Hepatocyte (in vitro differentiated cells): Measurements from ENCODE around the gene MANBA. TPM values are rescaled to one million over a fixed set of nuclear protein-coding genes. Genes with fewer than 3 reads are reported as not detected.

Experiments
- DNase-seq: peaks from one replicate; pipeline ENCODE4 v3.0.0-alpha.2; 2016; ENCODE audit warnings: low spot score
- H2AFZ ChIP-seq: fragments of 200-600 bp; sonication (generic); 2 replicates; pipeline ENCODE4 v1.6.0; 2016; ENCODE audit warnings: antibody characterized with exemption, mild to moderate bottlenecking
- H3K27ac ChIP-seq: fragments of 200-600 bp; sonication (generic); 2 replicates; pipeline ENCODE4 v1.5.1; 2016; ENCODE audit warnings: mild to moderate bottlenecking
- H3K27me3 ChIP-seq: fragments of 200-600 bp; sonication (generic); 2 replicates; pipeline ENCODE4 v1.6.1; 2016
- H3K36me3 ChIP-seq: fragments of 200-600 bp; sonication (generic); replicated peaks from 2 replicates; pipeline ENCODE4 v1.5.1; 2016; ENCODE audit warnings: low read depth; ENCODE audit not compliant: insufficient read depth
- H3K4me1 ChIP-seq: fragments of 200-600 bp; sonication (generic); 2 replicates; pipeline ENCODE4 v1.5.1; 2016; ENCODE audit warnings: mild to moderate bottlenecking, moderate library complexity; ENCODE audit not compliant: insufficient read depth
- H3K4me2 ChIP-seq: fragments of 200-600 bp; sonication (generic); 2 replicates; pipeline ENCODE4 v1.6.0; 2016
- H3K4me3 ChIP-seq: fragments of 200-600 bp; sonication (generic); 2 replicates; pipeline ENCODE4 v1.5.1; 2016; ENCODE audit warnings: mild to moderate bottlenecking
- H3K79me2 ChIP-seq: fragments of 200-600 bp; sonication (generic); 2 replicates; pipeline ENCODE4 v1.6.0; 2017; ENCODE audit warnings: mild to moderate bottlenecking
- H3K9me2 ChIP-seq: fragments of 200-600 bp; sonication (generic); replicated peaks from 2 replicates; pipeline ENCODE4 v1.6.0; 2017; ENCODE audit warnings: mild to moderate bottlenecking; ENCODE audit not compliant: insufficient read depth
- H3K9me3 ChIP-seq: fragments of 200-600 bp; sonication (generic); 2 replicates; pipeline ENCODE4 v1.5.1; 2016; ENCODE audit warnings: low read depth, mild to moderate bottlenecking
- H4K20me1 ChIP-seq: fragments of 200-600 bp; sonication (generic); 2 replicates; pipeline ENCODE4 v1.6.0; 2016; ENCODE audit warnings: mild to moderate bottlenecking; ENCODE audit not compliant: insufficient read depth, poor library complexity, severe bottlenecking
- CTCF ChIP-seq: fragments of 200-600 bp; sonication (generic); IDR thresholded peaks from 2 replicates; pipeline ENCODE4 v1.5.1; 2016; ENCODE audit warnings: antibody characterized with exemption, mild to moderate bottlenecking; ENCODE audit not compliant: poor library complexity
- EZH2 ChIP-seq: fragments of 200-600 bp; sonication (generic); IDR thresholded peaks from 2 replicates; pipeline ENCODE4 v1.6.1; 2016; ENCODE audit warnings: antibody characterized with exemption, mild to moderate bottlenecking, borderline replicate concordance
- EZH2phosphoT487 ChIP-seq: fragments of 200-600 bp; sonication (generic); IDR thresholded peaks from one replicate; pipeline ENCODE4 v1.6.1; 2018; ENCODE audit warnings: antibody characterized with exemption, mild to moderate bottlenecking, low read depth, moderate library complexity; ENCODE audit not compliant: unreplicated experiment, severe bottlenecking
- WGBS: methylation state at CpG from one replicate; pipeline ENCODE4 v1.1.6; 2016; ENCODE audit warnings: low lambda C conversion rate; ENCODE audit errors: missing lambda C conversion rate; 5-methylcytosine and 5-hydroxymethylcytosine counted together
- polyA plus RNA-seq: library from polyadenylated mRNA; unstranded; fragments of >200 nt; fragmentation: Nextera tagmentation; extraction: Ambion mirVana; gene quantifications from 2 replicates; pipeline ENCODE4 v1.2.1, GENCODE V29; 2016
- total RNA-seq: library from RNA; depleted of rRNA; stranded (reverse); fragments of >200 nt; gene quantifications from 2 replicates; pipeline ENCODE4 v1.2.3, GENCODE V29; 2014

MANBA gene
- total and polyA plus RNA-seq, 2 experiments from 2014 or later = 52.0 to 98.1 TPM

- Histone ChIP-seq H3K9me3 (no peaks in the 10 kb centered on the region), H3K4me2 (no peak overlapping the region), H3K79me2 (no peaks in the 10 kb centered on the region), H3K9me2 (no peaks in the 10 kb centered on the region), H3K4me1 (no peaks in the 10 kb centered on the region), H3K27me3 (no peaks in the 10 kb centered on the region), H3K36me3 (no peaks in the 10 kb centered on the region), H3K27ac (peak overlapping the region; percentile 27), H3K4me3 (no peak overlapping the region), H2AFZ (no peak overlapping the region), H4K20me1 (no peaks in the 10 kb centered on the region)
- no peak for DNase-seq
- WGBS = 73% methylated on average over 3 of the region's 3 CpGs
- no peak for TF ChIP-seq EZH2
- TF ChIP-seq EZH2phosphoT487 = no peak
- TF ChIP-seq CTCF = no peak
Observed at GRCh38 chr4:102692474-102692873, 68.3 kb downstream of the MANBA start.

- Histone ChIP-seq H3K9me2 (no peaks in the 10 kb centered on the region), H2AFZ (no peak overlapping the region), H3K4me1 (no peaks in the 10 kb centered on the region), H3K9me3 (no peaks in the 10 kb centered on the region), H4K20me1 (no peaks in the 10 kb centered on the region), H3K27ac (peak overlapping the region; percentile 1), H3K27me3 (no peaks in the 10 kb centered on the region), H3K36me3 (no peaks in the 10 kb centered on the region), H3K4me2 (no peak overlapping the region), H3K4me3 (no peak overlapping the region), H3K79me2 (no peaks in the 10 kb centered on the region)
- WGBS = 92% methylated on average over 7 of the region's 7 CpGs
- TF ChIP-seq CTCF = no peak
- DNase-seq = no peak
Observed at GRCh38 chr4:102687982-102688433, 72.8 kb downstream of the MANBA start.

- no peak for DNase-seq
- no peaks in the 10 kb centered on the region for H3K9me2 ChIP-seq
- no peak overlapping the region for H2AFZ ChIP-seq
- no peaks in the 10 kb centered on the region for H3K9me3 ChIP-seq
- H3K36me3 ChIP-seq = no peaks in the 10 kb centered on the region
- H3K79me2 ChIP-seq = no peaks in the 10 kb centered on the region
- no peaks in the 10 kb centered on the region for H3K4me1 ChIP-seq
- H4K20me1 ChIP-seq = no peaks in the 10 kb centered on the region
- 89% methylated on average over 4 of the region's 4 CpGs for WGBS
- no peaks in the 10 kb centered on the region for H3K27me3 ChIP-seq
- H3K4me3 ChIP-seq = no peak overlapping the region
- TF ChIP-seq EZH2phosphoT487 (no peak), CTCF (no peak), EZH2 (no peak)
- H3K27ac ChIP-seq = peak overlapping the region; percentile 43
- no peak overlapping the region for H3K4me2 ChIP-seq
Observed at GRCh38 chr4:102687373-102687981, 73.3 kb downstream of the MANBA start.

- no peak for TF ChIP-seq CTCF
- TF ChIP-seq EZH2 = no peak
- no peak for TF ChIP-seq EZH2phosphoT487
- Histone ChIP-seq H3K9me3 (no peaks in the 10 kb centered on the region), H3K4me2 (no peak overlapping the region), H3K9me2 (no peaks in the 10 kb centered on the region), H3K27ac (no peak overlapping the region), H3K27me3 (no peaks in the 10 kb centered on the region), H3K4me1 (no peaks in the 10 kb centered on the region), H3K79me2 (no peaks in the 10 kb centered on the region), H3K4me3 (no peak overlapping the region), H4K20me1 (no peaks in the 10 kb centered on the region), H3K36me3 (no peaks in the 10 kb centered on the region), H2AFZ (no peak overlapping the region)
- 90% methylated on average over 3 of the region's 3 CpGs for WGBS
- no peak for DNase-seq
Observed at GRCh38 chr4:102685768-102686167, 75.0 kb downstream of the MANBA start.
